DND-41 (cell line): ENCODE data around the gene ABCC10.

Experiments
- CTCF ChIP-seq: IDR thresholded peaks from 2 replicates; pipeline ENCODE4 v1.5.1; 2012; ENCODE audit warnings: borderline replicate concordance, low read length, moderate library complexity, mild to moderate bottlenecking; ENCODE audit not compliant: poor library complexity, severe bottlenecking; ENCODE audit errors: extremely low read depth
- EZH2 ChIP-seq: IDR thresholded peaks from 3 replicates; pipeline ENCODE4 v1.6.1; 2012; ENCODE audit warnings: borderline replicate concordance, low read depth, mild to moderate bottlenecking, moderate library complexity, low read length, inconsistent platforms; ENCODE audit not compliant: severe bottlenecking

- TF ChIP-seq CTCF, result no peak
- TF ChIP-seq EZH2, result no peak
Measured at GRCh38 chr6:43471399-43471798, 44.1 kb downstream of the ABCC10 start.
